Measurements from ENCODE around the gene SSX4B.
"Not testable (repeated sequence)": the region's sequence is repeated elsewhere in the genome, so short reads cannot be mapped to it uniquely, and the experiment has no call there.

The SSX4B gene

GRCh38 chrX:48357681-48358080 lies 54.1 kb downstream of the SSX4B start:
- in situ Hi-C loops (cut with HindIII; ENCODE audit: low sequenced_read_pairs), result no loop called here
- TF ChIP-seq CTCF (IDR thresholded peaks at IDR 0.05; ENCODE audit: low read depth, low read length, missing control alignments), result no peak
- H3K4me3 ChIP-seq (ENCODE audit: low read depth, low read length), result no peak overlapping the region
- DNase-seq (ENCODE audit: low read depth), result no peak

GRCh38 chrX:48356315-48357094 lies 55.3 kb downstream of the SSX4B start, which contains the start of gene SSX3:
Gene SSX3 (minus strand): TSS chrX:48356703. CDS start chrX:48355249, 1,454 bp downstream.
- H3K4me3 ChIP-seq (ENCODE audit: low read depth, low read length); in situ Hi-C loops (cut with HindIII; ENCODE audit: low sequenced_read_pairs); DNase-seq (ENCODE audit: low read depth): not testable (repeated sequence)

All from astrocyte of the cerebellum (primary cell).